ENCODE measurements around the gene NOB1. TPM values are rescaled to one million over a fixed set of nuclear protein-coding genes. Genes with fewer than 3 reads are reported as not detected.
A peak's percentile ranks its signal among the peaks of the same experiment; 100 is the strongest.

Gene NOB1
- total and polyA plus RNA-seq, 2 experiments from 2014 or later: 41.4 to 56.6 TPM

GRCh38 chr16:69756705-69757104 lies 2.0 kb upstream of the NOB1 start:
- Mint-ChIP-seq H3K27ac (no peak overlapping the region), H3K4me3 (no peak overlapping the region; the same call in 2 of the 3 replicates), H3K9me3 (no peaks in the 10 kb centered on the region), H3K4me1 (peaks cover 9% of the 10 kb centered on the region), H3K27me3 (ENCODE audit: insufficient read depth, low read depth, poor library complexity) (peaks cover 15% of the 10 kb centered on the region), H3K36me3 (ENCODE audit: low read depth) (peaks cover 21% of the 10 kb centered on the region; the same call in 2 of the 3 replicates)
- H3K9me2 ChIP-seq (ENCODE audit: insufficient read depth): no peaks in the 10 kb centered on the region
- no peak for DNase-seq (ENCODE audit: low spot score)
- peaks cover 12% of the 10 kb centered on the region; the same call in 1 of the 2 replicates for H3K4me1 ChIP-seq (ENCODE audit: insufficient read depth)
- H4K20me1 ChIP-seq (replicated peaks; ENCODE audit: insufficient read depth): peaks cover 9% of the 10 kb centered on the region; the same call in 1 of the 2 replicates
- peaks cover 10% of the 10 kb centered on the region for H3K36me3 ChIP-seq (ENCODE audit: insufficient read depth)
- H3K79me2 ChIP-seq (replicated peaks; ENCODE audit: insufficient read depth): peaks cover 30% of the 10 kb centered on the region
- H3K27ac ChIP-seq (ENCODE audit: low read depth): no peak overlapping the region
- no peak for TF ChIP-seq ZNF114 (CRISPR knock-in tag; IDR thresholded peaks at IDR 0.05)
- TF ChIP-seq JUNB (IDR thresholded peaks at IDR 0.05; ENCODE audit: unreplicated experiment): no peak
- TF ChIP-seq EZH2 (IDR thresholded peaks at IDR 0.05; ENCODE audit: low read depth, unreplicated experiment): no peak
- no peak for TF ChIP-seq STAT1 (IDR thresholded peaks at IDR 0.05; ENCODE audit: unreplicated experiment)
- no peak for TF ChIP-seq CREB1 (CRISPR knock-in tag; IDR thresholded peaks at IDR 0.05; ENCODE audit: low read depth)
- no peak for TF ChIP-seq CTCF (conservative IDR thresholded peaks at IDR 0.05; ENCODE audit: low read depth in 2 of 2)
- TF ChIP-seq, protein P1, sequence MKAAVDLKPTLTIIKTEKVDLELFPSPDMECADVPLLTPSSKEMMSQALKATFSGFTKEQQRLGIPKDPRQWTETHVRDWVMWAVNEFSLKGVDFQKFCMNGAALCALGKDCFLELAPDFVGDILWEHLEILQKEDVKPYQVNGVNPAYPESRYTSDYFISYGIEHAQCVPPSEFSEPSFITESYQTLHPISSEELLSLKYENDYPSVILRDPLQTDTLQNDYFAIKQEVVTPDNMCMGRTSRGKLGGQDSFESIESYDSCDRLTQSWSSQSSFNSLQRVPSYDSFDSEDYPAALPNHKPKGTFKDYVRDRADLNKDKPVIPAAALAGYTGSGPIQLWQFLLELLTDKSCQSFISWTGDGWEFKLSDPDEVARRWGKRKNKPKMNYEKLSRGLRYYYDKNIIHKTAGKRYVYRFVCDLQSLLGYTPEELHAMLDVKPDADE (IDR thresholded peaks at IDR 0.05): no peak
- TF ChIP-seq EZH2phosphoT487 (IDR thresholded peaks at IDR 0.05; ENCODE audit: unreplicated experiment): no peak
- TF ChIP-seq REST (IDR thresholded peaks at IDR 0.05; ENCODE audit: unreplicated experiment): no peak
- TF ChIP-seq POLR2AphosphoS5 (IDR thresholded peaks at IDR 0.05; ENCODE audit: low read depth): no peak
- TF ChIP-seq, protein P2, sequence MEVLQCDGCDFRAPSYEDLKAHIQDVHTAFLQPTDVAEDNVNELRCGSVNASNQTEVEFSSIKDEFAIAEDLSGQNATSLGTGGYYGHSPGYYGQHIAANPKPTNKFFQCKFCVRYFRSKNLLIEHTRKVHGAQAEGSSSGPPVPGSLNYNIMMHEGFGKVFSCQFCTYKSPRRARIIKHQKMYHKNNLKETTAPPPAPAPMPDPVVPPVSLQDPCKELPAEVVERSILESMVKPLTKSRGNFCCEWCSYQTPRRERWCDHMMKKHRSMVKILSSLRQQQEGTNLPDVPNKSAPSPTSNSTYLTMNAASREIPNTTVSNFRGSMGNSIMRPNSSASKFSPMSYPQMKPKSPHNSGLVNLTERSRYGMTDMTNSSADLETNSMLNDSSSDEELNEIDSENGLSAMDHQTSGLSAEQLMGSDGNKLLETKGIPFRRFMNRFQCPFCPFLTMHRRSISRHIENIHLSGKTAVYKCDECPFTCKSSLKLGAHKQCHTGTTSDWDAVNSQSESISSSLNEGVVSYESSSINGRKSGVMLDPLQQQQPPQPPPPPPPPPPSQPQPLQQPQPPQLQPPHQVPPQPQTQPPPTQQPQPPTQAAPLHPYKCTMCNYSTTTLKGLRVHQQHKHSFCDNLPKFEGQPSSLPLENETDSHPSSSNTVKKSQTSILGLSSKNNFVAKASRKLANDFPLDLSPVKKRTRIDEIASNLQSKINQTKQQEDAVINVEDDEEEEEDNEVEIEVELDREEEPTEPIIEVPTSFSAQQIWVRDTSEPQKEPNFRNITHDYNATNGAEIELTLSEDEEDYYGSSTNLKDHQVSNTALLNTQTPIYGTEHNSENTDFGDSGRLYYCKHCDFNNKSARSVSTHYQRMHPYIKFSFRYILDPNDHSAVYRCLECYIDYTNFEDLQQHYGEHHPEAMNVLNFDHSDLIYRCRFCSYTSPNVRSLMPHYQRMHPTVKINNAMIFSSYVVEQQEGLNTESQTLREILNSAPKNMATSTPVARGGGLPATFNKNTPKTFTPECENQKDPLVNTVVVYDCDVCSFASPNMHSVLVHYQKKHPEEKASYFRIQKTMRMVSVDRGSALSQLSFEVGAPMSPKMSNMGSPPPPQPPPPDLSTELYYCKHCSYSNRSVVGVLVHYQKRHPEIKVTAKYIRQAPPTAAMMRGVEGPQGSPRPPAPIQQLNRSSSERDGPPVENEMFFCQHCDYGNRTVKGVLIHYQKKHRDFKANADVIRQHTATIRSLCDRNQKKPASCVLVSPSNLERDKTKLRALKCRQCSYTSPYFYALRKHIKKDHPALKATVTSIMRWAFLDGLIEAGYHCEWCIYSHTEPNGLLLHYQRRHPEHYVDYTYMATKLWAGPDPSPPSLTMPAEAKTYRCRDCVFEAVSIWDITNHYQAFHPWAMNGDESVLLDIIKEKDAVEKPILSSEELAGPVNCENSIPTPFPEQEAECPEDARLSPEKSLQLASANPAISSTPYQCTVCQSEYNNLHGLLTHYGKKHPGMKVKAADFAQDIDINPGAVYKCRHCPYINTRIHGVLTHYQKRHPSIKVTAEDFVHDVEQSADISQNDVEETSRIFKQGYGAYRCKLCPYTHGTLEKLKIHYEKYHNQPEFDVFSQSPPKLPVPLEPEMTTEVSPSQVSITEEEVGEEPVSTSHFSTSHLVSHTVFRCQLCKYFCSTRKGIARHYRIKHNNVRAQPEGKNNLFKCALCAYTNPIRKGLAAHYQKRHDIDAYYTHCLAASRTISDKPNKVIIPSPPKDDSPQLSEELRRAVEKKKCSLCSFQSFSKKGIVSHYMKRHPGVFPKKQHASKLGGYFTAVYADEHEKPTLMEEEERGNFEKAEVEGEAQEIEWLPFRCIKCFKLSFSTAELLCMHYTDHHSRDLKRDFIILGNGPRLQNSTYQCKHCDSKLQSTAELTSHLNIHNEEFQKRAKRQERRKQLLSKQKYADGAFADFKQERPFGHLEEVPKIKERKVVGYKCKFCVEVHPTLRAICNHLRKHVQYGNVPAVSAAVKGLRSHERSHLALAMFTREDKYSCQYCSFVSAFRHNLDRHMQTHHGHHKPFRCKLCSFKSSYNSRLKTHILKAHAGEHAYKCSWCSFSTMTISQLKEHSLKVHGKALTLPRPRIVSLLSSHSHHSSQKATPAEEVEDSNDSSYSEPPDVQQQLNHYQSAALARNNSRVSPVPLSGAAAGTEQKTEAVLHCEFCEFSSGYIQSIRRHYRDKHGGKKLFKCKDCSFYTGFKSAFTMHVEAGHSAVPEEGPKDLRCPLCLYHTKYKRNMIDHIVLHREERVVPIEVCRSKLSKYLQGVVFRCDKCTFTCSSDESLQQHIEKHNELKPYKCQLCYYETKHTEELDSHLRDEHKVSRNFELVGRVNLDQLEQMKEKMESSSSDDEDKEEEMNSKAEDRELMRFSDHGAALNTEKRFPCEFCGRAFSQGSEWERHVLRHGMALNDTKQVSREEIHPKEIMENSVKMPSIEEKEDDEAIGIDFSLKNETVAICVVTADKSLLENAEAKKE (CRISPR knock-in tag; IDR thresholded peaks at IDR 0.05): no peak
- TF ChIP-seq NANOG (IDR thresholded peaks at IDR 0.05; ENCODE audit: borderline replicate concordance): no peak
- H3K4me2 ChIP-seq: no peak overlapping the region
- no peak overlapping the region for H3K4me3 ChIP-seq
- no peaks in the 10 kb centered on the region for H3F3A ChIP-seq (replicated peaks; ENCODE audit: low read depth)
- H2AFZ ChIP-seq: peak overlapping the region; percentile 69; the same call in 1 of the 2 replicates
- H3K27me3 ChIP-seq (ENCODE audit: insufficient read depth): no peaks in the 10 kb centered on the region
- no peak for ATAC-seq
